Epithelial cell of prostate (primary cell): Measurements from ENCODE around the gene NARS2.
"Not testable (repeated sequence)": the region's sequence is repeated elsewhere in the genome, so short reads cannot be mapped to it uniquely, and the experiment has no call there.

Source experiments
- DNase-seq: peaks from one replicate; pipeline ENCODE4 v3.0.0-alpha.2; 2011; ENCODE audit warnings: low read depth, low spot score
- H3K27ac ChIP-seq: fragments of 450-650 bp; 2 replicates; pipeline ENCODE4 v1.5.1; 2017; ENCODE audit warnings: mild to moderate bottlenecking

The NARS2 gene

GRCh38 chr11:78504708-78505107 lies 70.0 kb downstream of the NARS2 start:
- H3K27ac ChIP-seq, result no peak overlapping the region
- no peak for DNase-seq

- no peak for DNase-seq
- H3K27ac ChIP-seq, result no peak overlapping the region
Observed at GRCh38 chr11:78504181-78504580, 70.5 kb downstream of the NARS2 start.

GRCh38 chr11:78499971-78500370 lies 74.7 kb downstream of the NARS2 start:
- DNase-seq, result no peak
- no peak overlapping the region for H3K27ac ChIP-seq

- no peak overlapping the region for H3K27ac ChIP-seq
- no peak for DNase-seq
Observed at GRCh38 chr11:78497293-78497692, 77.4 kb downstream of the NARS2 start.

- no peak for DNase-seq
- no peak overlapping the region for H3K27ac ChIP-seq
Observed at GRCh38 chr11:78493413-78493975, 81.2 kb downstream of the NARS2 start.

- DNase-seq, result no peak
- no peak overlapping the region for H3K27ac ChIP-seq
Observed at GRCh38 chr11:78492973-78493372, 81.7 kb downstream of the NARS2 start.

GRCh38 chr11:78489184-78489583 lies 85.5 kb downstream of the NARS2 start:
- DNase-seq, result no peak
- H3K27ac ChIP-seq, result no peak overlapping the region

- no peak overlapping the region for H3K27ac ChIP-seq
- no peak for DNase-seq
Observed at GRCh38 chr11:78478536-78478935, 96.1 kb downstream of the NARS2 start.

- no peak overlapping the region for H3K27ac ChIP-seq
- DNase-seq, result no peak
Observed at GRCh38 chr11:78476066-78476465, 98.6 kb downstream of the NARS2 start.

GRCh38 chr11:78474451-78474850 lies 100.2 kb downstream of the NARS2 start:
- peak overlapping the region; percentile 32 for H3K27ac ChIP-seq
- DNase-seq, result no peak

- no peak overlapping the region for H3K27ac ChIP-seq
- no peak for DNase-seq
Observed at GRCh38 chr11:78472905-78473304, 101.8 kb downstream of the NARS2 start.

GRCh38 chr11:78472382-78472781 lies 102.3 kb downstream of the NARS2 start:
- H3K27ac ChIP-seq, result no peak overlapping the region
- DNase-seq, result no peak

- no peak overlapping the region for H3K27ac ChIP-seq
Observed at GRCh38 chr11:78470861-78471442, 103.7 kb downstream of the NARS2 start.

GRCh38 chr11:78469896-78470295 lies 104.8 kb downstream of the NARS2 start:
- no peak overlapping the region for H3K27ac ChIP-seq
- no peak for DNase-seq

More at GRCh38 chr11:78470861-78471442, 103.7 kb downstream of the NARS2 start:
- no peak for DNase-seq

- no peak for DNase-seq
- no peak overlapping the region for H3K27ac ChIP-seq
Observed at GRCh38 chr11:78467931-78468330, 106.7 kb downstream of the NARS2 start.

- no peak for DNase-seq
- no peak overlapping the region for H3K27ac ChIP-seq
Observed at GRCh38 chr11:78467370-78467769, 107.3 kb downstream of the NARS2 start.

- H3K27ac ChIP-seq, result no peak overlapping the region
- DNase-seq, result no peak
Observed at GRCh38 chr11:78465169-78465942, 109.3 kb downstream of the NARS2 start.

- not testable (repeated sequence) for DNase-seq
Observed at GRCh38 chr11:78464787-78465168, 109.9 kb downstream of the NARS2 start.

GRCh38 chr11:78460471-78460870 lies 114.2 kb downstream of the NARS2 start:
- H3K27ac ChIP-seq, result no peak overlapping the region
- no peak for DNase-seq

More at GRCh38 chr11:78464787-78465168, 109.9 kb downstream of the NARS2 start:
- H3K27ac ChIP-seq, result not testable (repeated sequence)

GRCh38 chr11:78459738-78460137 lies 114.9 kb downstream of the NARS2 start:
- DNase-seq, result no peak
- H3K27ac ChIP-seq, result no peak overlapping the region

GRCh38 chr11:78457448-78457847 lies 117.2 kb downstream of the NARS2 start:
- no peak for DNase-seq
- no peak overlapping the region for H3K27ac ChIP-seq
